ENCODE results near the gene PGD.

DNA sequence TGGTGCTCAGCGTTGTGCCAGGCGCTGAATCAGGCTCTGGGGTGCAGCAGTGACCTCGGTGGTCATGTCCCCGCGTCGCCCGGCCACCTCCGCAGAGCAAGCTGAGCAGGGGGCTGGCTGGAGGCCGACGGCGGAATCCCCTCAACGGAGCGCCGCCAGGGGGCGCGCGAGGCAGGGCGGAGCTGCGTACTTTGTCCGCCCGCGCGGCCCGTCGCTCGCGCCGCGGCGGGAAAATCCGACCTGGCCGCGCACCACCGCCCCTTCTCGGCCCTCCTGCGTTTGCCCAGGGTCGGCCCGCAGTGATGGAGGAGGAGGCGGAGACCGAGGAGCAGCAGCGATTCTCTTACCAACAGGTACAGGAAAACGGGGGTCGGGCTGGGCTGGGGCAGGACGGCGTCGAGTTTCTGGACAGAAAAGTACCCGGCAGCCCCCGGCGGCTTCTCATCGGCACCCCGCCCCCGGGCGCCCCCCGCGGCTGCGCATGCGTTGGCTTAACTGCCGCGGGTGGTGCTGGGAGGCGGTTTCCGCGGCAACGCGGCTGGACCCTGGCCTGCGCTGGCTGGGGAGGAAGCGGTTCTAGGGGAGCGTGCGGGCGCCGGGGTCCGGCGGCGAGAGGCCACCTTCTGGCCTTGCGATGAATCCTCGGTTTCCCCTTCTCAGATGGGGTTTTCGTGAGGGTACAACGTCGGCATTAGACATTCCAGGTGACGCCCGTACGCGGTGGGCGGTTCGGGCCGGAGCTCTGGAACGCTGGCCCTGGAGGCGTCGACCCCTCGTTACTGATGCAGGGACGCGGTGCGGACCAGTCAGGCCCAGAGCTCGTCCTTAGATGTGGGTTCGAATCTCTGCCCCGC, 31.6 kb downstream of the PGD start, which contains the start of gene CENPS:
- TF ChIP-seq, protein P1, sequence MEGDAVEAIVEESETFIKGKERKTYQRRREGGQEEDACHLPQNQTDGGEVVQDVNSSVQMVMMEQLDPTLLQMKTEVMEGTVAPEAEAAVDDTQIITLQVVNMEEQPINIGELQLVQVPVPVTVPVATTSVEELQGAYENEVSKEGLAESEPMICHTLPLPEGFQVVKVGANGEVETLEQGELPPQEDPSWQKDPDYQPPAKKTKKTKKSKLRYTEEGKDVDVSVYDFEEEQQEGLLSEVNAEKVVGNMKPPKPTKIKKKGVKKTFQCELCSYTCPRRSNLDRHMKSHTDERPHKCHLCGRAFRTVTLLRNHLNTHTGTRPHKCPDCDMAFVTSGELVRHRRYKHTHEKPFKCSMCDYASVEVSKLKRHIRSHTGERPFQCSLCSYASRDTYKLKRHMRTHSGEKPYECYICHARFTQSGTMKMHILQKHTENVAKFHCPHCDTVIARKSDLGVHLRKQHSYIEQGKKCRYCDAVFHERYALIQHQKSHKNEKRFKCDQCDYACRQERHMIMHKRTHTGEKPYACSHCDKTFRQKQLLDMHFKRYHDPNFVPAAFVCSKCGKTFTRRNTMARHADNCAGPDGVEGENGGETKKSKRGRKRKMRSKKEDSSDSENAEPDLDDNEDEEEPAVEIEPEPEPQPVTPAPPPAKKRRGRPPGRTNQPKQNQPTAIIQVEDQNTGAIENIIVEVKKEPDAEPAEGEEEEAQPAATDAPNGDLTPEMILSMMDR (conservative IDR thresholded peaks at IDR 0.05; ENCODE audit: low read depth in 2 of 2), result peak; percentile 73 to 92
- TF ChIP-seq, protein P2, sequence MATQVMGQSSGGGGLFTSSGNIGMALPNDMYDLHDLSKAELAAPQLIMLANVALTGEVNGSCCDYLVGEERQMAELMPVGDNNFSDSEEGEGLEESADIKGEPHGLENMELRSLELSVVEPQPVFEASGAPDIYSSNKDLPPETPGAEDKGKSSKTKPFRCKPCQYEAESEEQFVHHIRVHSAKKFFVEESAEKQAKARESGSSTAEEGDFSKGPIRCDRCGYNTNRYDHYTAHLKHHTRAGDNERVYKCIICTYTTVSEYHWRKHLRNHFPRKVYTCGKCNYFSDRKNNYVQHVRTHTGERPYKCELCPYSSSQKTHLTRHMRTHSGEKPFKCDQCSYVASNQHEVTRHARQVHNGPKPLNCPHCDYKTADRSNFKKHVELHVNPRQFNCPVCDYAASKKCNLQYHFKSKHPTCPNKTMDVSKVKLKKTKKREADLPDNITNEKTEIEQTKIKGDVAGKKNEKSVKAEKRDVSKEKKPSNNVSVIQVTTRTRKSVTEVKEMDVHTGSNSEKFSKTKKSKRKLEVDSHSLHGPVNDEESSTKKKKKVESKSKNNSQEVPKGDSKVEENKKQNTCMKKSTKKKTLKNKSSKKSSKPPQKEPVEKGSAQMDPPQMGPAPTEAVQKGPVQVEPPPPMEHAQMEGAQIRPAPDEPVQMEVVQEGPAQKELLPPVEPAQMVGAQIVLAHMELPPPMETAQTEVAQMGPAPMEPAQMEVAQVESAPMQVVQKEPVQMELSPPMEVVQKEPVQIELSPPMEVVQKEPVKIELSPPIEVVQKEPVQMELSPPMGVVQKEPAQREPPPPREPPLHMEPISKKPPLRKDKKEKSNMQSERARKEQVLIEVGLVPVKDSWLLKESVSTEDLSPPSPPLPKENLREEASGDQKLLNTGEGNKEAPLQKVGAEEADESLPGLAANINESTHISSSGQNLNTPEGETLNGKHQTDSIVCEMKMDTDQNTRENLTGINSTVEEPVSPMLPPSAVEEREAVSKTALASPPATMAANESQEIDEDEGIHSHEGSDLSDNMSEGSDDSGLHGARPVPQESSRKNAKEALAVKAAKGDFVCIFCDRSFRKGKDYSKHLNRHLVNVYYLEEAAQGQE (IDR thresholded peaks at IDR 0.05; ENCODE audit: unreplicated experiment), result no peak
- peak; percentile 43 for TF ChIP-seq CREB1 (CRISPR knock-in tag; IDR thresholded peaks at IDR 0.05; ENCODE audit: low read depth)
- TF ChIP-seq, protein P3, sequence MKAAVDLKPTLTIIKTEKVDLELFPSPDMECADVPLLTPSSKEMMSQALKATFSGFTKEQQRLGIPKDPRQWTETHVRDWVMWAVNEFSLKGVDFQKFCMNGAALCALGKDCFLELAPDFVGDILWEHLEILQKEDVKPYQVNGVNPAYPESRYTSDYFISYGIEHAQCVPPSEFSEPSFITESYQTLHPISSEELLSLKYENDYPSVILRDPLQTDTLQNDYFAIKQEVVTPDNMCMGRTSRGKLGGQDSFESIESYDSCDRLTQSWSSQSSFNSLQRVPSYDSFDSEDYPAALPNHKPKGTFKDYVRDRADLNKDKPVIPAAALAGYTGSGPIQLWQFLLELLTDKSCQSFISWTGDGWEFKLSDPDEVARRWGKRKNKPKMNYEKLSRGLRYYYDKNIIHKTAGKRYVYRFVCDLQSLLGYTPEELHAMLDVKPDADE (IDR thresholded peaks at IDR 0.05), result no peak; the same call in 1 of the 2 replicates
- peak; percentile 72 for TF ChIP-seq POLR2AphosphoS5 (IDR thresholded peaks at IDR 0.05; ENCODE audit: low read depth)
- TF ChIP-seq EZH2phosphoT487 (IDR thresholded peaks at IDR 0.05; ENCODE audit: unreplicated experiment), result no peak
- TF ChIP-seq EZH2 (IDR thresholded peaks at IDR 0.05; ENCODE audit: low read depth, unreplicated experiment), result no peak
- no peak for TF ChIP-seq ZNF331 (CRISPR knock-in tag; IDR thresholded peaks at IDR 0.05; ENCODE audit: low read depth)
- TF ChIP-seq JUNB (IDR thresholded peaks at IDR 0.05; ENCODE audit: unreplicated experiment), result no peak
- TF ChIP-seq NANOG (IDR thresholded peaks at IDR 0.05; ENCODE audit: borderline replicate concordance), result no peak

Data from GM23338 (cell line).